ENCODE data around the gene FYCO1. TPM values are rescaled to one million over a fixed set of nuclear protein-coding genes. Genes with fewer than 3 reads are reported as not detected.
A peak's percentile ranks its signal among the peaks of the same experiment; 100 is the strongest.
"Not testable (repeated sequence)": the region's sequence is repeated elsewhere in the genome, so short reads cannot be mapped to it uniquely, and the experiment has no call there.

Gene FYCO1
- 23.0 and 26.8 TPM in 2 replicates for total RNA-seq
- polyA plus RNA-seq, result 7.5 and 9.0 TPM in 2 replicates

DNA sequence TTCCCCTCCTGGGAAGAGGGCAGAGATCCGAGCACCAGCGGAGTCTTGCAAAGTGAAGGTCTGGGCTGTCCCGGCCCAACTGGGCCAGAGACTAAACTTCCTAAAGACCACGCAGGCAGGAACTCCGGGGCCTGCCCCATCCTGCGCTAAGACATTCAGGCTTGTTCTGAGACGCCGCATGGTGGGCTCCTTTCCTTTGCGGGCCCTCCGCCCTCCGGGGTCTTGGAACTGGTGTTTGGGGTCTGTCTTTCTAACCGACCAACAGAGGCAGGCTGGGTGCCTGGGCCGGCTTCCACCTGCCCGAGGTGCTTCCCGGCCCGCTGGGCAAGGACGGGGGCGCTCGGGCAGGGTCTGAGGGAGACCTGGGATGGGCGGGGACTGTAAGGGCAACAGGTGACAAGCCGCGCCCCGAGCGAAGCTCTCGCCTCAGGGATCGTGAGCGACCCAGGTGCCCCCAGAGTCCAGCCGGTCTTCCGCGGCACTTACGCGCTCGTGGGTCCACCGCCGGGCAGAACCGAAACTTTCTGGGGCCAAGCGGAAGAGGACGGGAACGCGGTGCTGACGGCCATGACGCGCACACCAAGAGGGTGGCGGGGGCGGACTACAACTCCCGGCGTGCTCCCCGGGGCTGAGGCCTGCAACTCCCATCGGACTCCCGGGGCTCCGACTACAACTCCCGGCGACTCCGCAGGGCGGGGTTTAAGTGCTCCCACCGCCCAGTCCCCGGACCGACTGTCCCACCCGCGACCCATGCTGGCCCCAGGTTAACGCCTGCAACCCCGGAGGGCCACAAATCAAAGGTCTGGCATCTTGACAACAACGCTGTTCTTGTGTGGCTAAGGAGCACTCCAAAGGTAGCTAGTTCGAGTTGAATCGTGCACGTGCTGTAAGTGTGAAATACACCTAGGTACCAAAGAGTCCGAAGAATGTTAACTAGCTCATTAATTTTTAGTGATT is at the start of gene FYCO1:
FYCO1 (minus strand) TSS at position 589 of the 957 bp plus-strand sequence. CDS start 10,914 bp downstream, outside the sequence.
- H3K79me2 ChIP-seq, result peaks cover 47% of the 10 kb centered on the region
- H3K9me3 ChIP-seq (ENCODE audit: low read depth), result no peaks in the 10 kb centered on the region
- peaks cover 10% of the 10 kb centered on the region for H3K4me1 ChIP-seq (ENCODE audit: insufficient read depth)
- DNase-seq (ENCODE audit: low spot score), result peak; percentile 94
- TF ChIP-seq EZH2 (IDR thresholded peaks at IDR 0.05; ENCODE audit: borderline replicate concordance) (no peak), CTCF (IDR thresholded peaks at IDR 0.05; ENCODE audit: poor library complexity) (peak; percentile 6)
- no peaks in the 10 kb centered on the region for H3K27me3 ChIP-seq
- H3K4me2 ChIP-seq, result peak within 1 kb of the TSS; percentile 95
- H2AFZ ChIP-seq, result peak within 1 kb of the TSS; percentile 81
- H3K4me3 ChIP-seq, result peak within 1 kb of the TSS; percentile 91
- H4K20me1 ChIP-seq (ENCODE audit: insufficient read depth, poor library complexity, severe bottlenecking), result no peaks in the 10 kb centered on the region
- peak within 1 kb of the TSS; percentile 82 for H3K27ac ChIP-seq
- WGBS (ENCODE audit: low lambda C conversion rate, missing lambda C conversion rate), result 3% methylated on average over 64 of the region's 67 CpGs
- H3K36me3 ChIP-seq (replicated peaks; ENCODE audit: insufficient read depth, low read depth), result no peaks in the 10 kb centered on the region
- no peaks in the 10 kb centered on the region for H3K9me2 ChIP-seq (replicated peaks; ENCODE audit: insufficient read depth)

- H3K4me1 ChIP-seq (ENCODE audit: insufficient read depth), result no peaks in the 10 kb centered on the region
- H3K9me3 ChIP-seq (ENCODE audit: low read depth), result no peaks in the 10 kb centered on the region
These were observed 43.3 kb upstream of the FYCO1 start for GRCh38 chr3:46038916-46039315.

DNA sequence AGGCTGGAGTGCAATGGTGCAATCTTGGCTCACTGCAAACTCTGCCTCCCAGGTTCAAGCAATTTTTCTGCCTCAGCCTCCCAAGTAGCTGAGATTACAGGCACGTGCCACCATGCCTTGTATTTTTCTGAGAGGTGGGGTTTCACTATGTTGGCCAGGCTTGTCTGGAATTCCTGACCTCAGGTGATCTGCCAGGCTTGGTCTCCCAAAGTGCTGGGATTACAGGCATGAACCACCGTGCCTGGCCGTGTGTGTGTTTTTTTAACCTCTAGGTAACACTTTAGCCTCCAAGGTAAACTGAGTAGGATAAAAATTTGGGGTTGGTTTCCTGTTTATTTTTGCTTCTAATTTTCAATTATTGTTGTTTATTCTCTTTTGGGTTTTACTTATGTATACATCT is 42.4 kb upstream of the FYCO1 start:
- not testable (repeated sequence) for H3K4me3 ChIP-seq; H3K9me2 ChIP-seq (replicated peaks; ENCODE audit: insufficient read depth); H3K4me1 ChIP-seq (ENCODE audit: insufficient read depth); H3K79me2 ChIP-seq; DNase-seq (ENCODE audit: low spot score); H3K36me3 ChIP-seq (replicated peaks; ENCODE audit: insufficient read depth, low read depth); H3K9me3 ChIP-seq (ENCODE audit: low read depth); H2AFZ ChIP-seq; H3K27me3 ChIP-seq; H3K27ac ChIP-seq; H4K20me1 ChIP-seq (ENCODE audit: insufficient read depth, poor library complexity, severe bottlenecking); H3K4me2 ChIP-seq
- 75% methylated on average over 3 of the region's 3 CpGs for WGBS (ENCODE audit: low lambda C conversion rate, missing lambda C conversion rate)

More at GRCh38 chr3:46038916-46039315, 43.3 kb upstream of the FYCO1 start:
- TF ChIP-seq EZH2 (IDR thresholded peaks at IDR 0.05; ENCODE audit: borderline replicate concordance), result no peak
- TF ChIP-seq CTCF (IDR thresholded peaks at IDR 0.05; ENCODE audit: poor library complexity), result no peak
- no peak for TF ChIP-seq EZH2phosphoT487 (IDR thresholded peaks at IDR 0.05; ENCODE audit: low read depth, severe bottlenecking, unreplicated experiment)
- no peaks in the 10 kb centered on the region for H3K9me2 ChIP-seq (replicated peaks; ENCODE audit: insufficient read depth)
- no peak overlapping the region for H3K4me3 ChIP-seq
- no peak overlapping the region for H3K27ac ChIP-seq
- no peak for DNase-seq (ENCODE audit: low spot score)
- 90% methylated on average over 1 of the region's 1 CpG for WGBS (ENCODE audit: low lambda C conversion rate, missing lambda C conversion rate)
- H3K27me3 ChIP-seq, result no peaks in the 10 kb centered on the region
- H3K79me2 ChIP-seq, result no peaks in the 10 kb centered on the region
- no peaks in the 10 kb centered on the region for H3K36me3 ChIP-seq (replicated peaks; ENCODE audit: insufficient read depth, low read depth)
- no peak overlapping the region for H3K4me2 ChIP-seq
- no peaks in the 10 kb centered on the region for H4K20me1 ChIP-seq (ENCODE audit: insufficient read depth, poor library complexity, severe bottlenecking)
- no peak overlapping the region for H2AFZ ChIP-seq

GRCh38 chr3:46036191-46036590 is 40.6 kb upstream of the FYCO1 start:
- H3K27me3 ChIP-seq, result no peaks in the 10 kb centered on the region
- no peak overlapping the region for H3K4me3 ChIP-seq
- TF ChIP-seq EZH2 (IDR thresholded peaks at IDR 0.05; ENCODE audit: borderline replicate concordance), result no peak
- TF ChIP-seq CTCF (IDR thresholded peaks at IDR 0.05; ENCODE audit: poor library complexity), result no peak
- no peak for TF ChIP-seq EZH2phosphoT487 (IDR thresholded peaks at IDR 0.05; ENCODE audit: low read depth, severe bottlenecking, unreplicated experiment)
- no peaks in the 10 kb centered on the region for H3K36me3 ChIP-seq (replicated peaks; ENCODE audit: insufficient read depth, low read depth)
- no peak overlapping the region for H3K4me2 ChIP-seq
- H3K79me2 ChIP-seq, result no peaks in the 10 kb centered on the region
- H3K27ac ChIP-seq, result no peak overlapping the region
- no peaks in the 10 kb centered on the region for H3K4me1 ChIP-seq (ENCODE audit: insufficient read depth)
- H3K9me2 ChIP-seq (replicated peaks; ENCODE audit: insufficient read depth), result no peaks in the 10 kb centered on the region
- no peaks in the 10 kb centered on the region for H4K20me1 ChIP-seq (ENCODE audit: insufficient read depth, poor library complexity, severe bottlenecking)
- whole genome bisulfite sequencing (ENCODE audit: low lambda C conversion rate, missing lambda C conversion rate), result 86% methylated on average over 1 of the region's 1 CpG
- no peak for DNase-seq (ENCODE audit: low spot score)
- H3K9me3 ChIP-seq (ENCODE audit: low read depth), result no peaks in the 10 kb centered on the region
- no peak overlapping the region for H2AFZ ChIP-seq

All from hepatocyte (in vitro differentiated cells).